SK-N-SH (cell line): Measurements from ENCODE around the gene ROBO1. TPM values are rescaled to one million over a fixed set of nuclear protein-coding genes. Genes with fewer than 3 reads are reported as not detected.
A peak's percentile ranks its signal among the peaks of the same experiment; 100 is the strongest.

Source experiments
- CTCF ChIA-PET: fragments of 300-600, 350-600 bp; formaldehyde crosslinking; extraction: SDS; loops from one replicate; lab custom pipeline; 2021; lab: Yijun Ruan, JAX
- POLR2A ChIA-PET: fragments of 350-600 bp; sonication (Branson Sonifier 250); formaldehyde crosslinking; extraction: SDS; loops from one replicate; lab custom pipeline; 2020; ENCODE audit warnings: antibody characterized with exemption, inconsistent platforms; lab: Yijun Ruan, JAX
- DNase-seq: peaks from one replicate; pipeline ENCODE4 v3.0.0; 2012
- H2AFZ ChIP-seq: fragments of 200-600 bp; sonication (generic); 2 replicates; pipeline ENCODE4 v1.8.1; 2016; ENCODE audit warnings: antibody characterized with exemption, mild to moderate bottlenecking, low read depth
- H3F3A ChIP-seq: fragments of 200-600 bp; sonication (generic); replicated peaks from 2 replicates; pipeline ENCODE3; 2016; ENCODE audit warnings: antibody characterized with exemption, mild to moderate bottlenecking; ENCODE audit not compliant: insufficient read depth
- H3K27ac ChIP-seq, 2 experiments: fragments of 200-500 bp in 1 of 2; fragments of 200-600 bp in 1 of 2; sonication (Bioruptor generic) in 1 of 2; sonication (generic), shearing (Covaris generic) in 1 of 2; 2 replicates each; pipeline versions ENCODE4 v1.5.1 to v1.6.1; 2014 to 2016; ENCODE audit warnings: low read depth in 2 of 2, inconsistent platforms in 1 of 2, low read length in 1 of 2, mild to moderate bottlenecking in 1 of 2, mixed read lengths in 1 of 2
- H3K27me3 ChIP-seq: fragments of 200-600 bp; sonication (generic), shearing (Covaris generic); 2 replicates; pipeline ENCODE4 v1.6.1; 2016; ENCODE audit warnings: mixed run types; ENCODE audit not compliant: insufficient read depth
- H3K36me3 ChIP-seq, 2 experiments: fragments of 200-500 bp in 1 of 2; fragments of 200-600 bp in 1 of 2; sonication (Bioruptor generic) in 1 of 2; sonication (generic) in 1 of 2; replicated peaks in 1 of 2; 2 replicates each; pipeline versions ENCODE3 to v1.5.1; 2014 to 2016; ENCODE audit warnings: low read length in 1 of 2, mild to moderate bottlenecking in 1 of 2; ENCODE audit not compliant: insufficient read depth in 2 of 2, control insufficient read depth in 1 of 2
- H3K4me1 ChIP-seq, 2 experiments: fragments of 200-500 bp in 1 of 2; fragments of 200-600 bp in 1 of 2; sonication (Bioruptor generic) in 1 of 2; sonication (generic), shearing (Covaris generic) in 1 of 2; 2 replicates each; pipeline versions ENCODE4 v1.5.1 to v1.6.1; 2014 to 2016; ENCODE audit warnings: low read depth in 1 of 2, low read length in 1 of 2, mixed run types in 1 of 2; ENCODE audit not compliant: insufficient read depth in 2 of 2, control insufficient read depth in 1 of 2
- H3K4me2 ChIP-seq: fragments of 200-600 bp; sonication (generic), shearing (Covaris generic); 2 replicates; pipeline ENCODE4 v1.6.1; 2017; ENCODE audit warnings: mixed run types
- H3K4me3 ChIP-seq, 2 experiments: fragments of 200-500 bp in 1 of 2; fragments of 200-600 bp in 1 of 2; sonication (Bioruptor generic) in 1 of 2; sonication (generic), shearing (Covaris generic) in 1 of 2; 2 replicates each; pipeline versions ENCODE4 v1.5.1 to v1.8.1; 2014 to 2016; ENCODE audit warnings: low read depth in 2 of 2, inconsistent platforms in 1 of 2, low read length in 1 of 2, mild to moderate bottlenecking in 1 of 2, mixed read lengths in 1 of 2, moderate library complexity in 1 of 2
- H3K79me2 ChIP-seq: fragments of 200-600 bp; sonication (generic); 2 replicates; pipeline ENCODE4 v1.8.1; 2017; ENCODE audit warnings: mild to moderate bottlenecking; ENCODE audit not compliant: insufficient read depth
- H3K9ac ChIP-seq: fragments of 200-600 bp; sonication (generic); 2 replicates; pipeline ENCODE4 v1.6.1; 2017; ENCODE audit warnings: mixed run types
- H3K9me2 ChIP-seq: fragments of 200-600 bp; sonication (generic); 2 replicates; pipeline ENCODE4 v1.6.1; 2017; ENCODE audit warnings: mixed run types
- H3K9me3 ChIP-seq: fragments of 200-600 bp; sonication (generic); 2 replicates; pipeline ENCODE4 v1.6.1; 2017; ENCODE audit warnings: mixed run types, mild to moderate bottlenecking, moderate library complexity
- H4K20me1 ChIP-seq: fragments of 200-600 bp; sonication (generic); 2 replicates; pipeline ENCODE4 v1.6.1; 2017; ENCODE audit warnings: mild to moderate bottlenecking, mixed run types; ENCODE audit not compliant: insufficient read depth
- CTCF ChIP-seq: fragments of 200-600 bp; sonication (generic); IDR thresholded peaks from 2 replicates; pipeline ENCODE4 v1.6.1; 2017; ENCODE audit warnings: antibody characterized with exemption, mild to moderate bottlenecking, moderate library complexity
- ELF1 ChIP-seq: IDR thresholded peaks from 2 replicates; pipeline ENCODE4 v1.4.0; 2012
- EP300 ChIP-seq, 2 experiments: IDR thresholded peaks; 2 replicates each; pipeline versions ENCODE4 v1.4.0 to v1.6.1; 2012; ENCODE audit warnings: borderline replicate concordance in 1 of 2, low read depth in 1 of 2, low read length in 1 of 2
- EZH2phosphoT487 ChIP-seq: fragments of 200-600 bp; sonication (generic); IDR thresholded peaks from 2 replicates; pipeline ENCODE4 v1.6.1; 2017; ENCODE audit warnings: low read depth, mixed run types, mild to moderate bottlenecking, antibody characterized with exemption, moderate library complexity, borderline replicate concordance
- FOSL2 ChIP-seq: IDR thresholded peaks from 2 replicates; pipeline ENCODE4 v1.4.0; 2012; ENCODE audit warnings: low read depth, mild to moderate bottlenecking, moderate library complexity, borderline replicate concordance
- GABPA ChIP-seq: IDR thresholded peaks from 2 replicates; pipeline ENCODE4 v1.4.0; 2012; ENCODE audit warnings: low read depth, mild to moderate bottlenecking
- JUND ChIP-seq: IDR thresholded peaks from 2 replicates; pipeline ENCODE4 v1.4.0; 2012
- MXI1 ChIP-seq: IDR thresholded peaks from 2 replicates; pipeline ENCODE4 v1.6.1; 2012; ENCODE audit warnings: mild to moderate bottlenecking, low read depth, low read length, improper control_type of control experiment
- POLR2AphosphoS5 ChIP-seq: IDR thresholded peaks from 2 replicates; pipeline ENCODE4 v1.6.1; 2012; ENCODE audit warnings: low read depth, low read length
- RAD21 ChIP-seq: IDR thresholded peaks from 2 replicates; pipeline ENCODE4 v1.6.1; 2012; ENCODE audit warnings: mild to moderate bottlenecking, low read length
- RFX5 ChIP-seq: IDR thresholded peaks from 2 replicates; pipeline ENCODE4 v1.6.1; 2012; ENCODE audit warnings: mild to moderate bottlenecking, improper control_type of control experiment, low read length
- RXRA ChIP-seq: IDR thresholded peaks from 2 replicates; pipeline ENCODE4 v1.4.0; 2012; ENCODE audit warnings: low read depth, mild to moderate bottlenecking, borderline replicate concordance
- SIN3A ChIP-seq: IDR thresholded peaks from 2 replicates; pipeline ENCODE4 v1.6.1; 2012; ENCODE audit warnings: low read depth, mild to moderate bottlenecking, low read length, moderate library complexity, borderline replicate concordance
- TCF12 ChIP-seq: IDR thresholded peaks from 2 replicates; pipeline ENCODE4 v1.4.0; 2012
- USF1 ChIP-seq: IDR thresholded peaks from 2 replicates; pipeline ENCODE4 v1.4.0; 2012; ENCODE audit warnings: low read depth, borderline replicate concordance
- USF2 ChIP-seq: fragments of 150-350 bp; IDR thresholded peaks from 2 replicates; pipeline ENCODE4 v1.6.1; 2017; ENCODE audit warnings: antibody characterized with exemption, low read length, low read depth, borderline replicate concordance
- YY1 ChIP-seq: IDR thresholded peaks from 2 replicates; pipeline ENCODE4 v1.4.0; 2012; ENCODE audit warnings: low read depth, mild to moderate bottlenecking
- WGBS: methylation state at CpG from one replicate; pipeline ENCODE4 v1.1.6; 2017; ENCODE audit warnings: low lambda C conversion rate; 5-methylcytosine and 5-hydroxymethylcytosine counted together
- polyA plus RNA-seq, 3 experiments: library from polyadenylated mRNA; depleted of rRNA; stranded (reverse); fragments of >200 nt; gene quantifications; 2 replicates each; pipeline ENCODE4 v1.2.3, GENCODE V29; 2012

The ROBO1 gene
- polyA plus RNA-seq, 1 of the 3 experiments (the other 2 are of a cell fraction), result 22.7 TPM

GRCh38 chr3:79378064-79378463, 389.7 kb downstream of the ROBO1 start:
- Histone ChIP-seq H3K4me1 (no peaks in the 10 kb centered on the region), H3K36me3 (no peaks in the 10 kb centered on the region), H3K9me3 (no peaks in the 10 kb centered on the region), H2AFZ (no peak overlapping the region), H3K27ac (no peak overlapping the region), H3F3A (no peaks in the 10 kb centered on the region), H3K9ac (no peak overlapping the region), H3K4me3 (no peak overlapping the region), H3K4me2 (no peak overlapping the region), H3K27me3 (no peaks in the 10 kb centered on the region), H4K20me1 (no peaks in the 10 kb centered on the region), H3K9me2 (no peaks in the 10 kb centered on the region), H3K79me2 (no peaks in the 10 kb centered on the region)
- no peak for DNase-seq
- CTCF ChIA-PET, result interaction anchor here (1.0 kb wide), 1 partner anchor 291 kb away, joined by 4 read pairs; no protein-coding TSS in a partner anchor
- 53% methylated on average over 3 of the region's 3 CpGs for WGBS
- POLR2A ChIA-PET, result no interaction called here
- TF ChIP-seq USF2 (no peak), EP300 (IDR thresholded peaks at IDR 0.05; ENCODE audit: borderline replicate concordance in 1 of 2, low read depth in 1 of 2, low read length in 1 of 2) (no peak), FOSL2 (no peak)

- H3F3A ChIP-seq, result peaks cover 10% of the 10 kb centered on the region
- H4K20me1 ChIP-seq, result no peaks in the 10 kb centered on the region
- 0 out of 2 replicates have a peak, but pooled peaks have one; percentile 9 for TF ChIP-seq RAD21
- TF ChIP-seq CTCF, result peak; percentile 52
- no peak for TF ChIP-seq GABPA
- TF ChIP-seq JUND, result no peak
- no peak for TF ChIP-seq FOSL2
- H3K4me1 ChIP-seq, result peaks cover 0 to 11% of the 10 kb centered on the region in 2 experiments; a peak in 2 of 4 replicates
- H3K79me2 ChIP-seq, result no peaks in the 10 kb centered on the region
- H3K9me2 ChIP-seq, result no peaks in the 10 kb centered on the region
- no peak overlapping the region for H3K27ac ChIP-seq
- no peak for DNase-seq
- peak overlapping the region; percentile 25; the same call in 1 of the 2 replicates for H2AFZ ChIP-seq
- POLR2A ChIA-PET, result no interaction called here
- H3K9ac ChIP-seq, result no peak overlapping the region
- WGBS, result 53% methylated on average over 1 of the region's 1 CpG
- CTCF ChIA-PET, result interaction anchor here (1.2 to 3.6 kb wide), 2 partner anchors 19 to 283 kb away, joined by 3 to 16 read pairs; no protein-coding TSS in a partner anchor
- no peak overlapping the region for H3K4me3 ChIP-seq
- no peak overlapping the region for H3K4me2 ChIP-seq
- no peaks in the 10 kb centered on the region for H3K9me3 ChIP-seq
- H3K27me3 ChIP-seq, result no peaks in the 10 kb centered on the region
- H3K36me3 ChIP-seq, result no peaks in the 10 kb centered on the region
These were observed 398.5 kb downstream of the ROBO1 start for GRCh38 chr3:79369306-79369705.

GRCh38 chr3:79368403-79368802, 399.4 kb downstream of the ROBO1 start:
- H3K27ac ChIP-seq, result no peak overlapping the region
- no peaks in the 10 kb centered on the region for H3K79me2 ChIP-seq
- POLR2A ChIA-PET, result no interaction called here
- DNase-seq, result no peak
- H3K9me2 ChIP-seq, result no peaks in the 10 kb centered on the region
- peaks cover 10% of the 10 kb centered on the region for H3F3A ChIP-seq
- H3K4me2 ChIP-seq, result no peak overlapping the region
- no peak overlapping the region for H3K9ac ChIP-seq
- WGBS, result 83% methylated on average over 3 of the region's 3 CpGs
- peaks cover 0 to 11% of the 10 kb centered on the region in 2 experiments; a peak in 2 of 4 replicates for H3K4me1 ChIP-seq
- no peaks in the 10 kb centered on the region for H3K36me3 ChIP-seq
- no peak overlapping the region for H3K4me3 ChIP-seq
- CTCF ChIA-PET, result interaction anchor here (1.2 to 3.6 kb wide), 2 partner anchors 18 to 282 kb away, joined by 3 to 16 read pairs; no protein-coding TSS in a partner anchor
- H3K9me3 ChIP-seq, result no peaks in the 10 kb centered on the region
- H4K20me1 ChIP-seq, result no peaks in the 10 kb centered on the region
- no peaks in the 10 kb centered on the region for H3K27me3 ChIP-seq
- no peak overlapping the region for H2AFZ ChIP-seq
- TF ChIP-seq USF1 (no peak), RFX5 (no peak), CTCF (no peak), RXRA (no peak), EZH2phosphoT487 (no peak), YY1 (no peak), TCF12 (no peak), MXI1 (no peak), POLR2AphosphoS5 (no peak), JUND (no peak), ELF1 (no peak), SIN3A (no peak)
